ENCODE data around the gene RSPH10B2. TPM values are rescaled to one million over a fixed set of nuclear protein-coding genes. Genes with fewer than 3 reads are reported as not detected.
"Not testable (repeated sequence)": the region's sequence is repeated elsewhere in the genome, so short reads cannot be mapped to it uniquely, and the experiment has no call there.

Gene RSPH10B2
- polyA plus RNA-seq, 1 donor, result 0.78 TPM

DNA sequence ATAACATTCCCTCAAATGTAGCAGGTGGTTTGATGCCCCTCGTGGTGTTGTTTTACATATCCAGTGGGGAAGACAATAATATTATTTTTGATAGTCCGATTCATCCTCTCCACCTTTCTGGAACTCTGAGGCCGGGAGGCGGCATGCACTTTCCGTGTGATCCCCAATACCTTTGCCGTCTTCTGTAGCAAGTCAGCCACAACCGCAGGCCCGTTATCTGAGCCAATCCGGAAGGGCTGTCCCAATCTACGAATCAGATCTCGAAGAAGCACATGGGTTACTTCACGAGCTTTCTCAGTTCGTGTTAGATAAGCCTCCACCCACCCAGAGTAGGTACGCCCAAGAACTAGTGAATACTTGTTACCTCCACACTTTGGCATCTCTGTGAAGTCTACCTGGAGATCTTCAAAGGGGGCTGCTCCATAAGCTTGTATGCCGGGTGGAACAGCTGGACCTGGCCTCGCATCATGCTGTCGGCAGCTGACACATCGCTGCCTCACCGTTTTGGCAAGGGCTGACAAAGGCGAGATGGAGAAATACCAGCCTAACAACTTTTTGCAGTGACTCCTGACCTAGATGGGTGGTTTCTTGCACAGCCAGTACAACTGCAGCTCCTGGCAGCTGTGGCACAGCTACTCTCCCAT is 88.5 kb downstream of the RSPH10B2 start:
- not testable (repeated sequence) for DNase-seq (ENCODE audit: low read depth)

DNA sequence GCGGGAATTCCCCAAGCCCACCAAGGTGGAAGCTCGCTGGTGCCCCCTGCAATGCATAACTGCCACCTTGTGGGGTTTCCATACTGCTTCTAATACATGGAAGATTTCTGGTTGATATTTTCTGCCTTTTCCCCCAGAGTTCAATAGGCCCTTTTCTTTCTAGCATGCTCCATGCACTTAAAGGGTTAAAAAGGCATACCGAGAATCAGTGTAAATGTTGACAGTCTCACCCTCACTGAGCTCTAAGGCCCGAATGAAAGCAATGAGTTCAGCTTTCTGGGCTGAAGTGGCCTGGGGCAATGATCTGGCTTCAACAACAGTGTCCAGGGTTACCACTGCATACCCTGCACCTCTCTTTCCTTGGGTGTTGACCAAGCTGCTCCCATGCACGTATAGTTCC is 89.2 kb downstream of the RSPH10B2 start:
- not testable (repeated sequence) for DNase-seq (ENCODE audit: low read depth)

- not testable (repeated sequence) for DNase-seq (ENCODE audit: low read depth)
Measured at GRCh38 chr7:6843654-6844053, 89.8 kb downstream of the RSPH10B2 start.

DNA sequence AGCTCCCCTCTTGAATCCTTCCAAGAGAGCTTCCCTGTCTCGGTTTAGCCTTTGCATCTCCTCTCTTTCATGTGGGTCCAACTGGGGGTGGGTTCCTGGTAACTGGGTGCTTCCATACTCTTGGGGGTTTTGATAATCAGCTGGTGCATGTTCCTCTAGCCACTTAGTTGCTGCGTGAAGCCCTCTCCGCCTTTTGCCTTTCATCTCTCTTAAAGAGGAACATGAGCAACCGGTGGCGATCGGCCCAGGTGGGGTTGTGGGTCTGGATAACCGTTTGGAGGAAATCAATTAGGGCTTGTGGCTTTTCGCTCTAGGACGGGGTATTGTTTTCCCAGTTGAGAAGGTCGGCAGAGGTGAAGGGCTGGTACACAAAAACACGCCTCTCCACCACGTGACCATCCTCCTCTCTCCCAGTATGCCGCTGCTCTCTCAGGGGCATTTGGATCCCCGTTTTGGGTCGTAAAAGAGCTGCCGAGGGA is 92.1 kb downstream of the RSPH10B2 start:
- not testable (repeated sequence) for DNase-seq (ENCODE audit: low read depth)

- DNase-seq (ENCODE audit: low read depth), result not testable (repeated sequence)
Measured at GRCh38 chr7:6847751-6848150, 93.8 kb downstream of the RSPH10B2 start.

Other genes with a start within 250 kb of the RSPH10B2 start
- 0.10 TPM for gene GRID2IP, start 202.6 kb upstream of the RSPH10B2 start, polyA plus RNA-seq (ENCODE audit: insufficient read length)
- gene ZDHHC4, start 176.6 kb upstream of the RSPH10B2 start, polyA plus RNA-seq (ENCODE audit: insufficient read length), result 45.1 TPM
- 23.5 TPM for gene INTS15, start 164.1 kb upstream of the RSPH10B2 start, polyA plus RNA-seq (ENCODE audit: insufficient read length)
- 16.6 TPM for gene ZNF853, start 138.5 kb upstream of the RSPH10B2 start, polyA plus RNA-seq (ENCODE audit: insufficient read length)
- gene ZNF316, start 116.8 kb upstream of the RSPH10B2 start, polyA plus RNA-seq (ENCODE audit: insufficient read length), result 27.5 TPM
- gene ZNF12, start 47.2 kb upstream of the RSPH10B2 start, polyA plus RNA-seq (ENCODE audit: insufficient read length), result 17.6 TPM
- gene CCZ1B, start 72.2 kb downstream of the RSPH10B2 start, polyA plus RNA-seq (ENCODE audit: insufficient read length), result 46.5 TPM

Measured in forelimb muscle (tissue), 1 donor.